ENCODE data around the gene CHSY1. TPM values are rescaled to one million over a fixed set of nuclear protein-coding genes. Genes with fewer than 3 reads are reported as not detected.
"Not testable (repeated sequence)": the region's sequence is repeated elsewhere in the genome, so short reads cannot be mapped to it uniquely, and the experiment has no call there.

CHSY1 gene
- 21.1 and 24.5 TPM in 2 replicates for total RNA-seq (2014; rRNA removed; shearing (Covaris generic))
- 8.8 and 12.5 TPM in 2 replicates for polyA plus RNA-seq (2014; cell fraction: nucleus; rRNA removed)

GRCh38 chr15:101251830-101252820, at the start of gene CHSY1:
Gene CHSY1, minus strand, starts transcription at chr15:101252048. Its CDS starts 592 bp downstream, at chr15:101251456.
- peak; percentile 77 for DNase-seq (ENCODE audit: extremely low read depth, low read depth)

- DNase-seq (ENCODE audit: extremely low read depth, low read depth) = peak; percentile 73
These were observed 44.9 kb upstream of the CHSY1 start for GRCh38 chr15:101296418-101297405.

GRCh38 chr15:101295607-101296161, 43.8 kb upstream of the CHSY1 start:
- DNase-seq (ENCODE audit: extremely low read depth, low read depth) = no peak

GRCh38 chr15:101294731-101295606, 43.1 kb upstream of the CHSY1 start, which contains the start of gene SNRPA1:
Gene SNRPA1, minus strand, starts transcription at chr15:101295248. Its CDS starts 70 bp downstream, at chr15:101295178.
- DNase-seq (ENCODE audit: extremely low read depth, low read depth) = peak; percentile 89

GRCh38 chr15:101293122-101293521, 41.3 kb upstream of the CHSY1 start:
- no peak for DNase-seq (ENCODE audit: extremely low read depth, low read depth)

- DNase-seq (ENCODE audit: extremely low read depth, low read depth) = no peak
These were observed 37.2 kb upstream of the CHSY1 start for GRCh38 chr15:101288905-101289513.

- not testable (repeated sequence) for DNase-seq (ENCODE audit: extremely low read depth, low read depth)
These were observed 35.5 kb upstream of the CHSY1 start for GRCh38 chr15:101287342-101287741.

- no peak for DNase-seq (ENCODE audit: extremely low read depth, low read depth)
These were observed 34.7 kb upstream of the CHSY1 start for GRCh38 chr15:101286471-101287114.

GRCh38 chr15:101283931-101284330, 32.1 kb upstream of the CHSY1 start:
- no peak for DNase-seq (ENCODE audit: extremely low read depth, low read depth)

GRCh38 chr15:101280007-101280406, 28.2 kb upstream of the CHSY1 start:
- DNase-seq (ENCODE audit: extremely low read depth, low read depth) = no peak

GRCh38 chr15:101277943-101278564, 26.2 kb upstream of the CHSY1 start:
- no peak for DNase-seq (ENCODE audit: extremely low read depth, low read depth)

- peak; percentile 84 for DNase-seq (ENCODE audit: extremely low read depth, low read depth)
These were observed 25.4 kb upstream of the CHSY1 start, which contains the start of gene SELENOS for GRCh38 chr15:101277038-101277822. Gene SELENOS, minus strand, starts transcription at chr15:101277485. Its CDS starts 68 bp downstream, at chr15:101277417.

GRCh38 chr15:101276501-101277037, 24.7 kb upstream of the CHSY1 start:
- DNase-seq (ENCODE audit: extremely low read depth, low read depth) = no peak

- DNase-seq (ENCODE audit: extremely low read depth, low read depth) = no peak
These were observed 23.2 kb upstream of the CHSY1 start for GRCh38 chr15:101275018-101275417.

GRCh38 chr15:101273534-101273933, 21.7 kb upstream of the CHSY1 start:
- no peak for DNase-seq (ENCODE audit: extremely low read depth, low read depth)

GRCh38 chr15:101272584-101272983, 20.7 kb upstream of the CHSY1 start:
- no peak for DNase-seq (ENCODE audit: extremely low read depth, low read depth)

Measured in NCI-H460 (cell line).